A549 (cell line): ENCODE data around the gene KIAA0513. TPM values are rescaled to one million over a fixed set of nuclear protein-coding genes. Genes with fewer than 3 reads are reported as not detected.

ENCODE experiments used
- ATAC-seq, 2 experiments: fragments of 200-7000 bp in 1 of 2; fragments of >200 bp in 1 of 2; cut with Nextera tagmentation in 1 of 2; cut with Tn5 transposase in 1 of 2; 3 replicates each; pipeline versions ENCODE4 v1.8.0 to v1.9.1; 2018 to 2020; ENCODE audit warnings: mild to moderate bottlenecking in 1 of 2, moderate library complexity in 1 of 2
- CTCF ChIA-PET: fragments of 300-600 bp; sonication (Branson Sonifier 250); formaldehyde crosslinking; extraction: SDS; loops from one replicate; lab custom pipeline; 2021; ENCODE audit warnings: antibody characterized with exemption, inconsistent platforms; lab: Yijun Ruan, JAX
- POLR2A ChIA-PET: fragments of 350-600 bp; formaldehyde crosslinking; extraction: SDS; loops from one replicate; lab custom pipeline; 2021; ENCODE audit warnings: antibody characterized with exemption, inconsistent platforms; lab: Yijun Ruan, JAX
- DNase-seq, 2 experiments: peaks; one replicate each; pipeline versions ENCODE4 v3.0.0 to v3.0.0-alpha.2; 2011 to 2016; ENCODE audit warnings: low read depth in 1 of 2, low spot score in 1 of 2
- FAIRE-seq: peaks from 2 replicates; lab custom pipeline; 2011; peaks lifted over from hg19 to GRCh38; lab: Jason Lieb, UNC
- H3K27ac ChIP-seq, 2 experiments: fragments of >200 bp; sonication (Bioruptor Twin); formaldehyde crosslinking; 3 replicates each; pipeline ENCODE4 v1.5.1; 2016 to 2017
- H3K4me1 ChIP-seq: fragments of >200 bp; sonication (Bioruptor Twin); formaldehyde crosslinking; 3 replicates; pipeline ENCODE4 v1.6.1; 2016
- H3K4me2 ChIP-seq: fragments of >200 bp; sonication (Bioruptor Twin); formaldehyde crosslinking; 3 replicates; pipeline ENCODE4 v1.6.1; 2016
- H3K4me3 ChIP-seq: fragments of >200 bp; sonication (Bioruptor Twin); formaldehyde crosslinking; 3 replicates; pipeline ENCODE4 v1.5.1; 2016
- H3K9me3 ChIP-seq: fragments of >200 bp; sonication (Bioruptor Twin); formaldehyde crosslinking; 3 replicates; pipeline ENCODE4 v1.6.1; 2016
- CBX2 ChIP-seq: fragments of 200-600 bp; sonication (generic); IDR thresholded peaks from 2 replicates; pipeline ENCODE4 v1.6.1; 2016; ENCODE audit warnings: low read depth, mild to moderate bottlenecking, borderline replicate concordance
- CBX8 ChIP-seq: fragments of 200-600 bp; sonication (generic); IDR thresholded peaks from 2 replicates; pipeline ENCODE4 v1.6.1; 2016
- CHD4 ChIP-seq: fragments of 200-600 bp; sonication (generic); IDR thresholded peaks from 2 replicates; pipeline ENCODE4 v1.6.1; 2016; ENCODE audit warnings: antibody characterized with exemption, mild to moderate bottlenecking, borderline replicate concordance
- CTCF ChIP-seq: fragments of >200 bp; sonication (Bioruptor Twin); formaldehyde crosslinking; IDR thresholded peaks from 3 replicates; pipeline ENCODE4 v1.5.1; 2016
- ELK1 ChIP-seq: fragments of 150-350 bp; IDR thresholded peaks from 2 replicates; pipeline ENCODE4 v1.6.1; 2014; ENCODE audit warnings: low read depth, mild to moderate bottlenecking, low read length
- FOSL2 ChIP-seq, 2 experiments: fragments of 450-650 bp in 1 of 2; fragments of >200 bp in 1 of 2; sonication (Bioruptor Twin) in 1 of 2; formaldehyde crosslinking; IDR thresholded peaks; 2 replicates each; pipeline versions ENCODE4 v1.5.0 to v1.6.1; 2016 to 2020; ENCODE audit warnings: mild to moderate bottlenecking in 1 of 2, moderate library complexity in 1 of 2
- FOXS1 ChIP-seq: fragments of 250-450 bp; sonication (Bioruptor Pico); IDR thresholded peaks from 2 replicates; pipeline ENCODE4 v1.5.0; 2020; ENCODE audit warnings: mild to moderate bottlenecking, moderate library complexity
- HOXB13 ChIP-seq: fragments of 250-450 bp; sonication (Bioruptor Pico); IDR thresholded peaks from 2 replicates; pipeline ENCODE4 v1.5.0; 2020; ENCODE audit warnings: low read depth, mild to moderate bottlenecking, moderate library complexity
- HOXB5 ChIP-seq: fragments of 250-450 bp; sonication (Bioruptor Pico); IDR thresholded peaks from 2 replicates; pipeline ENCODE4 v1.5.0; 2020; ENCODE audit warnings: mild to moderate bottlenecking, moderate library complexity
- JUNB ChIP-seq: fragments of >200 bp; sonication (Bioruptor Twin); formaldehyde crosslinking; IDR thresholded peaks from 2 replicates; pipeline ENCODE4 v1.6.1; 2016
- KDM1A ChIP-seq: fragments of 200-600 bp; sonication (generic); IDR thresholded peaks from 2 replicates; pipeline ENCODE4 v1.6.1; 2016; ENCODE audit warnings: low read depth, mild to moderate bottlenecking
- MYC ChIP-seq: IDR thresholded peaks from 2 replicates; pipeline ENCODE4 v1.6.1; 2012; ENCODE audit warnings: mild to moderate bottlenecking, inconsistent platforms, low read length, improper control_type of control experiment, borderline replicate concordance
- POLR2A ChIP-seq: IDR thresholded peaks from 2 replicates; pipeline ENCODE4 v1.6.1; 2012; ENCODE audit warnings: mild to moderate bottlenecking, low read length
- RAD21 ChIP-seq, 2 experiments: fragments of >200 bp in 1 of 2; sonication (Bioruptor Twin) in 1 of 2; formaldehyde crosslinking in 1 of 2; IDR thresholded peaks in 1 of 2; conservative IDR thresholded peaks in 1 of 2; 2 replicates in 1 of 2; 3 replicates in 1 of 2; pipeline ENCODE4 v1.6.1; 2012 to 2018; ENCODE audit warnings: inconsistent platforms in 1 of 2
- RCOR1 ChIP-seq: fragments of 150-350 bp; IDR thresholded peaks from 2 replicates; pipeline ENCODE4 v1.6.1; 2014; ENCODE audit warnings: antibody characterized with exemption, low read length, low read depth
- RFX5 ChIP-seq: fragments of 450-650 bp; IDR thresholded peaks from 2 replicates; pipeline ENCODE4 v1.7.1; 2014; ENCODE audit warnings: antibody characterized with exemption, mild to moderate bottlenecking, moderate library complexity
- SMC3 ChIP-seq: fragments of >200 bp; sonication (Bioruptor Twin); formaldehyde crosslinking; IDR thresholded peaks from 3 replicates; pipeline ENCODE4 v1.6.1; 2018; ENCODE audit warnings: inconsistent platforms
- ZFP36 ChIP-seq: fragments of 450-650 bp; IDR thresholded peaks from 2 replicates; pipeline ENCODE4 v1.6.1; 2014; ENCODE audit warnings: borderline replicate concordance; ENCODE audit not compliant: partially characterized antibody
- ZSCAN20 ChIP-seq: fragments of 250-450 bp; sonication (Bioruptor Pico); IDR thresholded peaks from 2 replicates; pipeline ENCODE4 v1.8.0; 2022; ENCODE audit warnings: mild to moderate bottlenecking, moderate library complexity
- WGBS: methylation state at CpG from one replicate; pipeline ENCODE4 v1.1.6; 2017; ENCODE audit errors: missing lambda C conversion rate; 5-methylcytosine and 5-hydroxymethylcytosine counted together
- polyA plus RNA-seq, 4 experiments: library from polyadenylated mRNA; depleted of rRNA in 3 of 4; stranded (reverse); fragments of >200 nt; fragmentation: RNase III in 1 of 4; extraction: RNeasy Plus Mini Kit Qiagen cat#74134 plus additional on column Dnase treatment in 1 of 4; gene quantifications; 2 replicates in 3 of 4; 3 replicates in 1 of 4; pipeline ENCODE4 v1.2.3, GENCODE V29; 2011 to 2017

KIAA0513 gene
- polyA plus RNA-seq, 2 of the 4 experiments (the other 2 are of a cell fraction): 1.8 TPM

- ATAC-seq (peak; percentile 92 to 96), FAIRE-seq (no peak), DNase-seq (peak; percentile 33 to 72)
- 64% methylated on average over 9 of the region's 9 CpGs for WGBS
- Histone ChIP-seq H3K27ac (no peak overlapping the region), H3K9me3 (no peaks in the 10 kb centered on the region), H3K4me2 (no peak overlapping the region), H3K4me1 (no peaks in the 10 kb centered on the region; the same call in 2 of the 3 replicates), H3K4me3 (no peak overlapping the region)
- CTCF ChIA-PET: interaction anchor here (1.0 to 3.4 kb wide), 6 partner anchors 10 to 196 kb away, joined by 3 to 13 read pairs (median 4); no protein-coding TSS in a partner anchor
- TF ChIP-seq ZFP36 (no peak), RAD21 (conservative IDR thresholded peaks at IDR 0.05 in 1 of 2, IDR thresholded peaks at IDR 0.05 in 1 of 2) (peak in 1 of 2 experiments; percentile 33; a peak in 1 of 5 replicates)
- POLR2A ChIA-PET: no interaction called here
These were observed 29.8 kb downstream of the KIAA0513 start for GRCh38 chr16:85057212-85057889.

- 91% methylated on average over 6 of the region's 7 CpGs for WGBS
- TF ChIP-seq SMC3: no peak
- TF ChIP-seq CHD4: no peak
- no peak for TF ChIP-seq HOXB5 (CRISPR knock-in tag)
- TF ChIP-seq RCOR1: no peak
- no peak for TF ChIP-seq JUNB
- no peak for TF ChIP-seq CTCF
- Histone ChIP-seq H3K4me1 (no peaks in the 10 kb centered on the region; the same call in 2 of the 3 replicates), H3K27ac (no peak overlapping the region), H3K4me3 (no peak overlapping the region), H3K9me3 (no peaks in the 10 kb centered on the region), H3K4me2 (no peak overlapping the region)
- CTCF ChIA-PET: interaction anchor here (1.0 to 3.4 kb wide), 5 partner anchors 9 to 195 kb away, joined by 3 to 13 read pairs (median 4); no protein-coding TSS in a partner anchor
- POLR2A ChIA-PET: no interaction called here
- ATAC-seq (no peak), FAIRE-seq (no peak), DNase-seq (no peak)
These were observed 30.4 kb downstream of the KIAA0513 start for GRCh38 chr16:85057948-85058347.

GRCh38 chr16:85058909-85059308 lies 31.3 kb downstream of the KIAA0513 start:
- DNase-seq: no peak
- Histone ChIP-seq H3K4me2 (no peak overlapping the region), H3K4me3 (no peak overlapping the region), H3K4me1 (no peaks in the 10 kb centered on the region; the same call in 2 of the 3 replicates), H3K9me3 (no peaks in the 10 kb centered on the region), H3K27ac (no peak overlapping the region)
- TF ChIP-seq ZFP36 (no peak), POLR2A (no peak), RCOR1 (no peak), ELK1 (no peak), CTCF (no peak), FOSL2 (IDR thresholded peaks at IDR 0.05) (no peak), FOSL2 (CRISPR knock-in tag; IDR thresholded peaks at IDR 0.05) (no peak), RFX5 (no peak), KDM1A (no peak), CBX2 (no peak), ZSCAN20 (CRISPR knock-in tag) (no peak), FOXS1 (no peak), MYC (no peak), HOXB13 (CRISPR knock-in tag) (no peak), CBX8 (no peak)
- CTCF ChIA-PET: interaction anchor here (1.5 to 1.8 kb wide), 4 partner anchors 10 to 305 kb away, joined by 5 to 8 read pairs (median 6); no protein-coding TSS in a partner anchor
- 89% methylated on average over 4 of the region's 4 CpGs for WGBS
- POLR2A ChIA-PET: no interaction called here
- FAIRE-seq: no peak
- no peak for ATAC-seq
